GM23338 (cell line): ENCODE measurements around the gene MLXIPL. TPM values are rescaled to one million over a fixed set of nuclear protein-coding genes. Genes with fewer than 3 reads are reported as not detected.
A peak's percentile ranks its signal among the peaks of the same experiment; 100 is the strongest.

Source experiments
- ATAC-seq: fragments of 200-7000 bp; cut with Tn5 transposase; 3 replicates; pipeline ENCODE4 v1.9.1; 2020
- DNase-seq: peaks from one replicate; pipeline ENCODE4 v3.0.0-alpha.2; 2015; ENCODE audit warnings: low spot score
- H2AFZ ChIP-seq: fragments of 200-600 bp; sonication (generic); 2 replicates; pipeline ENCODE4 v1.8.0; 2016; ENCODE audit warnings: antibody characterized with exemption, mild to moderate bottlenecking, moderate library complexity
- H3F3A ChIP-seq: fragments of 200-600 bp; sonication (generic); replicated peaks from 2 replicates; pipeline ENCODE4 v1.8.0; 2017; ENCODE audit warnings: antibody characterized with exemption, mixed run types, low read depth
- H3K27ac ChIP-seq: fragments of 200-600 bp; sonication (generic); 2 replicates; pipeline ENCODE4 v1.6.1; 2016; ENCODE audit warnings: low read depth
- H3K27me3 ChIP-seq: fragments of 200-600 bp; sonication (generic); 2 replicates; pipeline ENCODE4 v1.8.0; 2016; ENCODE audit warnings: mild to moderate bottlenecking, mixed run types, moderate library complexity; ENCODE audit not compliant: insufficient read depth
- H3K36me3 ChIP-seq: fragments of 200-600 bp; sonication (generic); 2 replicates; pipeline ENCODE4 v1.8.0; 2016; ENCODE audit warnings: mild to moderate bottlenecking; ENCODE audit not compliant: insufficient read depth
- H3K4me1 ChIP-seq: fragments of 200-600 bp; sonication (generic); 2 replicates; pipeline ENCODE4 v1.8.0; 2016; ENCODE audit warnings: mild to moderate bottlenecking, moderate library complexity; ENCODE audit not compliant: insufficient read depth
- H3K4me2 ChIP-seq: fragments of 200-600 bp; sonication (generic); 2 replicates; pipeline ENCODE4 v1.7.1; 2017; ENCODE audit warnings: mixed run types
- H3K4me3 ChIP-seq: fragments of 200-600 bp; sonication (generic); 2 replicates; pipeline ENCODE4 v1.6.1; 2016; ENCODE audit warnings: mixed run types
- H3K79me2 ChIP-seq: fragments of 200-600 bp; sonication (generic); replicated peaks from 2 replicates; pipeline ENCODE4 v1.8.0; 2017; ENCODE audit warnings: mild to moderate bottlenecking; ENCODE audit not compliant: insufficient read depth
- H3K9me2 ChIP-seq: fragments of 200-600 bp; sonication (generic); 2 replicates; pipeline ENCODE4 v1.8.0; 2017; ENCODE audit not compliant: insufficient read depth
- H4K20me1 ChIP-seq: fragments of 200-600 bp; sonication (generic); replicated peaks from 2 replicates; pipeline ENCODE4 v1.8.0; 2017; ENCODE audit warnings: mild to moderate bottlenecking; ENCODE audit not compliant: insufficient read depth
- H3K27ac Mint-ChIP-seq: 2 replicates; pipeline ENCODE4 v1.8.0; 2020; ENCODE audit warnings: inconsistent platforms, mild to moderate bottlenecking, moderate library complexity, mixed read lengths
- H3K27me3 Mint-ChIP-seq: 3 replicates; pipeline ENCODE4 v1.8.0; 2022; ENCODE audit warnings: low read depth, mild to moderate bottlenecking, moderate library complexity, mixed read lengths, inconsistent platforms; ENCODE audit not compliant: insufficient read depth, poor library complexity
- H3K36me3 Mint-ChIP-seq: 3 replicates; pipeline ENCODE4 v1.8.0; 2021; ENCODE audit warnings: low read depth, mild to moderate bottlenecking, inconsistent platforms, moderate library complexity, mixed read lengths
- H3K4me1 Mint-ChIP-seq: 3 replicates; pipeline ENCODE4 v1.8.0; 2020; ENCODE audit warnings: mild to moderate bottlenecking, inconsistent platforms, mixed read lengths
- H3K4me3 Mint-ChIP-seq: 3 replicates; pipeline ENCODE4 v1.8.0; 2021; ENCODE audit warnings: moderate library complexity, mild to moderate bottlenecking, inconsistent platforms, mixed read lengths
- H3K9me3 Mint-ChIP-seq: 3 replicates; pipeline ENCODE4 v1.8.0; 2020; ENCODE audit warnings: moderate library complexity, mild to moderate bottlenecking, inconsistent platforms, mixed read lengths
- EZH2 ChIP-seq: fragments of 200-600 bp; sonication (generic); IDR thresholded peaks from one replicate; pipeline ENCODE4 v1.8.0; 2017; ENCODE audit warnings: antibody characterized with exemption, mild to moderate bottlenecking, low read depth; ENCODE audit not compliant: unreplicated experiment
- EZH2phosphoT487 ChIP-seq: fragments of 200-600 bp; sonication (generic); IDR thresholded peaks from one replicate; pipeline ENCODE4 v1.8.1; 2018; ENCODE audit warnings: antibody characterized with exemption; ENCODE audit not compliant: unreplicated experiment
- JUNB ChIP-seq: IDR thresholded peaks from one replicate; pipeline ENCODE4 v1.6.1; 2016; ENCODE audit warnings: antibody characterized with exemption; ENCODE audit not compliant: unreplicated experiment
- NANOG ChIP-seq: IDR thresholded peaks from 2 replicates; pipeline ENCODE4 v1.6.1; 2016; ENCODE audit warnings: antibody characterized with exemption, borderline replicate concordance
- POLR2AphosphoS5 ChIP-seq: IDR thresholded peaks from 2 replicates; pipeline ENCODE4 v1.6.1; 2016; ENCODE audit warnings: antibody characterized with exemption, low read depth
- ZNF114 ChIP-seq: fragments of 250-450 bp; sonication (Bioruptor Pico); IDR thresholded peaks from 2 replicates; pipeline ENCODE4 v1.5.0; 2020; ENCODE audit warnings: mild to moderate bottlenecking, moderate library complexity
- ZNF331 ChIP-seq: fragments of 250-450 bp; sonication (Bioruptor Pico); IDR thresholded peaks from 2 replicates; pipeline ENCODE4 v1.5.0; 2020; ENCODE audit warnings: low read depth, mild to moderate bottlenecking, moderate library complexity
- polyA plus RNA-seq: library from polyadenylated mRNA; unstranded; fragments of >200 nt; fragmentation: Nextera tagmentation; extraction: Ambion mirVana; gene quantifications from 2 replicates; pipeline ENCODE4 v1.2.1, GENCODE V29; 2016
- total RNA-seq: library from RNA; depleted of rRNA; stranded (reverse); fragments of >200 nt; shearing (Covaris generic); gene quantifications from 2 replicates; pipeline ENCODE4 v1.2.3, GENCODE V29; 2014
- TF ChIP-seq, protein P1 (sequence below): IDR thresholded peaks from one replicate; pipeline ENCODE4 v1.6.1; 2018; ENCODE audit warnings: antibody characterized with exemption; ENCODE audit not compliant: unreplicated experiment
- TF ChIP-seq, protein P2 (sequence below): IDR thresholded peaks from 2 replicates; pipeline ENCODE4 v1.6.1; 2016; ENCODE audit warnings: antibody characterized with exemption
- TF ChIP-seq, protein P3 (sequence below), 2 experiments: fragments of 200-600 bp in 1 of 2; sonication (generic) in 1 of 2; conservative IDR thresholded peaks; 2 replicates each; pipeline versions ENCODE4 v1.5.1 to v1.6.1; 2016 to 2017; ENCODE audit warnings: antibody characterized with exemption in 2 of 2, low read depth in 2 of 2, mild to moderate bottlenecking in 2 of 2, moderate library complexity in 1 of 2
- TF ChIP-seq, protein P4 (sequence below): fragments of 250-450 bp; sonication (Bioruptor Pico); IDR thresholded peaks from 2 replicates; pipeline ENCODE4 v1.5.0; 2020; ENCODE audit warnings: mild to moderate bottlenecking, moderate library complexity

Gene MLXIPL
- total and polyA plus RNA-seq, 2 experiments from 2014 or later: 13.7 to 25.7 TPM

DNA sequence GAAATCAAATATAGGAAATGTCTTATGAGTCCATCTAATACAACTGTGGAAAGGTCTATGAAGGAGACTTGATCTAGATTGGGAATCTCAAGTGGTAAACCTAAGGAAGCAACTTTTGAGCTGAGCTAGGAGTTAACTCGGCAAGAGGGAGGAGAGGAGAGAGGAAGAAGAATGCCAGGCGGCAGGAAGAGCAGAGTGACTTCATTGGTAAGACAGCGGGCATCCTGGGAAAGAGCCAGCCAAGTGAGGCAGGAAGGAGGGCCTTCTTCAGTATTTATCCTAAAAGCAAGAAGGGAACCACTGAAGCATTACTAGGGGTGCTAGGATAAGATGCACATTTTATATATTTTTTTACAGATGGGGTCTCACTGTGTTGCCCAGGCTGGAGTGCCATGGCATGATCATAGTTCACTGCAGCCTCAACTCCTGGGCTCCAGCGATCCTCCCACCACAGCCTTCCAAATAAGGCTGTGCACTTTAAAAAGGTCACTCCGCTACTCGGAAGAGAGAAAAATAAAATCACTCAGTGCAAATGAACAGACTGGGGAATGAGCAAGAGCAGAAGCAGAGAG lies 68.8 kb downstream of the MLXIPL start:
- H3K36me3 Mint-ChIP-seq: peaks cover 25% of the 10 kb centered on the region
- H3K36me3 ChIP-seq: peaks cover 5% of the 10 kb centered on the region; the same call in 1 of the 2 replicates
- no peak overlapping the region for H3K27ac ChIP-seq
- H3K4me3 ChIP-seq: no peak overlapping the region
- TF ChIP-seq, protein P1, sequence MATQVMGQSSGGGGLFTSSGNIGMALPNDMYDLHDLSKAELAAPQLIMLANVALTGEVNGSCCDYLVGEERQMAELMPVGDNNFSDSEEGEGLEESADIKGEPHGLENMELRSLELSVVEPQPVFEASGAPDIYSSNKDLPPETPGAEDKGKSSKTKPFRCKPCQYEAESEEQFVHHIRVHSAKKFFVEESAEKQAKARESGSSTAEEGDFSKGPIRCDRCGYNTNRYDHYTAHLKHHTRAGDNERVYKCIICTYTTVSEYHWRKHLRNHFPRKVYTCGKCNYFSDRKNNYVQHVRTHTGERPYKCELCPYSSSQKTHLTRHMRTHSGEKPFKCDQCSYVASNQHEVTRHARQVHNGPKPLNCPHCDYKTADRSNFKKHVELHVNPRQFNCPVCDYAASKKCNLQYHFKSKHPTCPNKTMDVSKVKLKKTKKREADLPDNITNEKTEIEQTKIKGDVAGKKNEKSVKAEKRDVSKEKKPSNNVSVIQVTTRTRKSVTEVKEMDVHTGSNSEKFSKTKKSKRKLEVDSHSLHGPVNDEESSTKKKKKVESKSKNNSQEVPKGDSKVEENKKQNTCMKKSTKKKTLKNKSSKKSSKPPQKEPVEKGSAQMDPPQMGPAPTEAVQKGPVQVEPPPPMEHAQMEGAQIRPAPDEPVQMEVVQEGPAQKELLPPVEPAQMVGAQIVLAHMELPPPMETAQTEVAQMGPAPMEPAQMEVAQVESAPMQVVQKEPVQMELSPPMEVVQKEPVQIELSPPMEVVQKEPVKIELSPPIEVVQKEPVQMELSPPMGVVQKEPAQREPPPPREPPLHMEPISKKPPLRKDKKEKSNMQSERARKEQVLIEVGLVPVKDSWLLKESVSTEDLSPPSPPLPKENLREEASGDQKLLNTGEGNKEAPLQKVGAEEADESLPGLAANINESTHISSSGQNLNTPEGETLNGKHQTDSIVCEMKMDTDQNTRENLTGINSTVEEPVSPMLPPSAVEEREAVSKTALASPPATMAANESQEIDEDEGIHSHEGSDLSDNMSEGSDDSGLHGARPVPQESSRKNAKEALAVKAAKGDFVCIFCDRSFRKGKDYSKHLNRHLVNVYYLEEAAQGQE: no peak
- TF ChIP-seq EZH2phosphoT487 (no peak), ZNF331 (no peak), POLR2AphosphoS5 (no peak), ZNF114 (CRISPR knock-in tag) (no peak), EZH2 (no peak), NANOG (no peak), JUNB (no peak)
- TF ChIP-seq, protein P2, sequence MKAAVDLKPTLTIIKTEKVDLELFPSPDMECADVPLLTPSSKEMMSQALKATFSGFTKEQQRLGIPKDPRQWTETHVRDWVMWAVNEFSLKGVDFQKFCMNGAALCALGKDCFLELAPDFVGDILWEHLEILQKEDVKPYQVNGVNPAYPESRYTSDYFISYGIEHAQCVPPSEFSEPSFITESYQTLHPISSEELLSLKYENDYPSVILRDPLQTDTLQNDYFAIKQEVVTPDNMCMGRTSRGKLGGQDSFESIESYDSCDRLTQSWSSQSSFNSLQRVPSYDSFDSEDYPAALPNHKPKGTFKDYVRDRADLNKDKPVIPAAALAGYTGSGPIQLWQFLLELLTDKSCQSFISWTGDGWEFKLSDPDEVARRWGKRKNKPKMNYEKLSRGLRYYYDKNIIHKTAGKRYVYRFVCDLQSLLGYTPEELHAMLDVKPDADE: no peak
- TF ChIP-seq, protein P3, sequence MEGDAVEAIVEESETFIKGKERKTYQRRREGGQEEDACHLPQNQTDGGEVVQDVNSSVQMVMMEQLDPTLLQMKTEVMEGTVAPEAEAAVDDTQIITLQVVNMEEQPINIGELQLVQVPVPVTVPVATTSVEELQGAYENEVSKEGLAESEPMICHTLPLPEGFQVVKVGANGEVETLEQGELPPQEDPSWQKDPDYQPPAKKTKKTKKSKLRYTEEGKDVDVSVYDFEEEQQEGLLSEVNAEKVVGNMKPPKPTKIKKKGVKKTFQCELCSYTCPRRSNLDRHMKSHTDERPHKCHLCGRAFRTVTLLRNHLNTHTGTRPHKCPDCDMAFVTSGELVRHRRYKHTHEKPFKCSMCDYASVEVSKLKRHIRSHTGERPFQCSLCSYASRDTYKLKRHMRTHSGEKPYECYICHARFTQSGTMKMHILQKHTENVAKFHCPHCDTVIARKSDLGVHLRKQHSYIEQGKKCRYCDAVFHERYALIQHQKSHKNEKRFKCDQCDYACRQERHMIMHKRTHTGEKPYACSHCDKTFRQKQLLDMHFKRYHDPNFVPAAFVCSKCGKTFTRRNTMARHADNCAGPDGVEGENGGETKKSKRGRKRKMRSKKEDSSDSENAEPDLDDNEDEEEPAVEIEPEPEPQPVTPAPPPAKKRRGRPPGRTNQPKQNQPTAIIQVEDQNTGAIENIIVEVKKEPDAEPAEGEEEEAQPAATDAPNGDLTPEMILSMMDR (conservative IDR thresholded peaks at IDR 0.05; ENCODE audit: low read depth in 2 of 2): no peak
- TF ChIP-seq, protein P4, sequence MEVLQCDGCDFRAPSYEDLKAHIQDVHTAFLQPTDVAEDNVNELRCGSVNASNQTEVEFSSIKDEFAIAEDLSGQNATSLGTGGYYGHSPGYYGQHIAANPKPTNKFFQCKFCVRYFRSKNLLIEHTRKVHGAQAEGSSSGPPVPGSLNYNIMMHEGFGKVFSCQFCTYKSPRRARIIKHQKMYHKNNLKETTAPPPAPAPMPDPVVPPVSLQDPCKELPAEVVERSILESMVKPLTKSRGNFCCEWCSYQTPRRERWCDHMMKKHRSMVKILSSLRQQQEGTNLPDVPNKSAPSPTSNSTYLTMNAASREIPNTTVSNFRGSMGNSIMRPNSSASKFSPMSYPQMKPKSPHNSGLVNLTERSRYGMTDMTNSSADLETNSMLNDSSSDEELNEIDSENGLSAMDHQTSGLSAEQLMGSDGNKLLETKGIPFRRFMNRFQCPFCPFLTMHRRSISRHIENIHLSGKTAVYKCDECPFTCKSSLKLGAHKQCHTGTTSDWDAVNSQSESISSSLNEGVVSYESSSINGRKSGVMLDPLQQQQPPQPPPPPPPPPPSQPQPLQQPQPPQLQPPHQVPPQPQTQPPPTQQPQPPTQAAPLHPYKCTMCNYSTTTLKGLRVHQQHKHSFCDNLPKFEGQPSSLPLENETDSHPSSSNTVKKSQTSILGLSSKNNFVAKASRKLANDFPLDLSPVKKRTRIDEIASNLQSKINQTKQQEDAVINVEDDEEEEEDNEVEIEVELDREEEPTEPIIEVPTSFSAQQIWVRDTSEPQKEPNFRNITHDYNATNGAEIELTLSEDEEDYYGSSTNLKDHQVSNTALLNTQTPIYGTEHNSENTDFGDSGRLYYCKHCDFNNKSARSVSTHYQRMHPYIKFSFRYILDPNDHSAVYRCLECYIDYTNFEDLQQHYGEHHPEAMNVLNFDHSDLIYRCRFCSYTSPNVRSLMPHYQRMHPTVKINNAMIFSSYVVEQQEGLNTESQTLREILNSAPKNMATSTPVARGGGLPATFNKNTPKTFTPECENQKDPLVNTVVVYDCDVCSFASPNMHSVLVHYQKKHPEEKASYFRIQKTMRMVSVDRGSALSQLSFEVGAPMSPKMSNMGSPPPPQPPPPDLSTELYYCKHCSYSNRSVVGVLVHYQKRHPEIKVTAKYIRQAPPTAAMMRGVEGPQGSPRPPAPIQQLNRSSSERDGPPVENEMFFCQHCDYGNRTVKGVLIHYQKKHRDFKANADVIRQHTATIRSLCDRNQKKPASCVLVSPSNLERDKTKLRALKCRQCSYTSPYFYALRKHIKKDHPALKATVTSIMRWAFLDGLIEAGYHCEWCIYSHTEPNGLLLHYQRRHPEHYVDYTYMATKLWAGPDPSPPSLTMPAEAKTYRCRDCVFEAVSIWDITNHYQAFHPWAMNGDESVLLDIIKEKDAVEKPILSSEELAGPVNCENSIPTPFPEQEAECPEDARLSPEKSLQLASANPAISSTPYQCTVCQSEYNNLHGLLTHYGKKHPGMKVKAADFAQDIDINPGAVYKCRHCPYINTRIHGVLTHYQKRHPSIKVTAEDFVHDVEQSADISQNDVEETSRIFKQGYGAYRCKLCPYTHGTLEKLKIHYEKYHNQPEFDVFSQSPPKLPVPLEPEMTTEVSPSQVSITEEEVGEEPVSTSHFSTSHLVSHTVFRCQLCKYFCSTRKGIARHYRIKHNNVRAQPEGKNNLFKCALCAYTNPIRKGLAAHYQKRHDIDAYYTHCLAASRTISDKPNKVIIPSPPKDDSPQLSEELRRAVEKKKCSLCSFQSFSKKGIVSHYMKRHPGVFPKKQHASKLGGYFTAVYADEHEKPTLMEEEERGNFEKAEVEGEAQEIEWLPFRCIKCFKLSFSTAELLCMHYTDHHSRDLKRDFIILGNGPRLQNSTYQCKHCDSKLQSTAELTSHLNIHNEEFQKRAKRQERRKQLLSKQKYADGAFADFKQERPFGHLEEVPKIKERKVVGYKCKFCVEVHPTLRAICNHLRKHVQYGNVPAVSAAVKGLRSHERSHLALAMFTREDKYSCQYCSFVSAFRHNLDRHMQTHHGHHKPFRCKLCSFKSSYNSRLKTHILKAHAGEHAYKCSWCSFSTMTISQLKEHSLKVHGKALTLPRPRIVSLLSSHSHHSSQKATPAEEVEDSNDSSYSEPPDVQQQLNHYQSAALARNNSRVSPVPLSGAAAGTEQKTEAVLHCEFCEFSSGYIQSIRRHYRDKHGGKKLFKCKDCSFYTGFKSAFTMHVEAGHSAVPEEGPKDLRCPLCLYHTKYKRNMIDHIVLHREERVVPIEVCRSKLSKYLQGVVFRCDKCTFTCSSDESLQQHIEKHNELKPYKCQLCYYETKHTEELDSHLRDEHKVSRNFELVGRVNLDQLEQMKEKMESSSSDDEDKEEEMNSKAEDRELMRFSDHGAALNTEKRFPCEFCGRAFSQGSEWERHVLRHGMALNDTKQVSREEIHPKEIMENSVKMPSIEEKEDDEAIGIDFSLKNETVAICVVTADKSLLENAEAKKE (CRISPR knock-in tag): no peak
- H3K27ac Mint-ChIP-seq: no peak overlapping the region
- peaks cover 37% of the 10 kb centered on the region for H3K79me2 ChIP-seq
- ATAC-seq (no peak), DNase-seq (no peak)
- peak overlapping the region; percentile 86 for H3K4me3 Mint-ChIP-seq
- peaks cover 13% of the 10 kb centered on the region for H3F3A ChIP-seq
- no peak overlapping the region for H2AFZ ChIP-seq
- H3K4me1 ChIP-seq: 0 out of 2 replicates have a peak, but pooled peaks cover 6% of the 10 kb centered on the region
- no peaks in the 10 kb centered on the region for H3K9me2 ChIP-seq
- H3K4me1 Mint-ChIP-seq: peaks cover 11% of the 10 kb centered on the region
- peaks cover 3% of the 10 kb centered on the region; the same call in 1 of the 3 replicates for H3K9me3 Mint-ChIP-seq
- H3K27me3 Mint-ChIP-seq: peaks cover 18% of the 10 kb centered on the region
- H3K27me3 ChIP-seq: peaks cover 23% of the 10 kb centered on the region
- H4K20me1 ChIP-seq: peaks cover 18% of the 10 kb centered on the region
- no peak overlapping the region for H3K4me2 ChIP-seq
